ENCODE results near the gene IL18R1.

The IL18R1 gene

DNA sequence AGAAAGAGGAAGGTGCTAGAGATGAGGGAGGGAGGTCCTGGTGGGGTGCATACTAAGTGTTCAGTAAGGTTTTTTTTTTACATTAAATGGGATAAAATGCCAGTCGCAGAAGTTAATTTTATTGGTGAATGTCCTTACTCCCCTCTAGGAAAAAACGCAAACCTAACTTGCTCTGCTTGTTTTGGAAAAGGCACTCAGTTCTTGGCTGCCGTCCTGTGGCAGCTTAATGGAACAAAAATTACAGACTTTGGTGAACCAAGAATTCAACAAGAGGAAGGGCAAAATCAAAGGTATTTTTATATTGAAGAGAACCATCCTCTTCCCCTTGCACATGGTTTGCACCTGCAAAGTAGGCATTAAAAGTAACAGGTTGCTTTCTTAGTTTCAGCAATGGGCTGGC, 12.7 kb upstream of the IL18R1 start:
- no peaks in the 10 kb centered on the region for H3F3A ChIP-seq (ENCODE audit: control insufficient read depth, insufficient read depth)
- no peaks in the 10 kb centered on the region for H4K20me1 ChIP-seq (ENCODE audit: control insufficient read depth, insufficient read depth, low read depth, low read length)
- H3K9me2 ChIP-seq (replicated peaks; ENCODE audit: control insufficient read depth, low read length), result no peaks in the 10 kb centered on the region
- H3K27me3 ChIP-seq (ENCODE audit: control insufficient read depth, low read length), result no peaks in the 10 kb centered on the region
- no peaks in the 10 kb centered on the region for H3K79me2 ChIP-seq (ENCODE audit: control insufficient read depth, low read length)
- TF ChIP-seq EZH2phosphoT487 (IDR thresholded peaks at IDR 0.05; ENCODE audit: borderline replicate concordance, low read length) (no peak), CTCF (IDR thresholded peaks at IDR 0.05; ENCODE audit: low read depth, low read length, poor library complexity, severe bottlenecking) (no peak)
- H3K9me3 ChIP-seq (ENCODE audit: control insufficient read depth, insufficient read depth, low read length), result no peaks in the 10 kb centered on the region
- no peak overlapping the region for H3K27ac ChIP-seq (ENCODE audit: low read depth, low read length)
- H3K36me3 ChIP-seq (ENCODE audit: control insufficient read depth, low read length), result no peaks in the 10 kb centered on the region
- H3K4me3 ChIP-seq (ENCODE audit: low read length), result no peak overlapping the region
- H3K4me2 ChIP-seq (ENCODE audit: low read length), result no peak overlapping the region
- H3K4me1 ChIP-seq (ENCODE audit: control insufficient read depth, low read length), result no peaks in the 10 kb centered on the region

- H3K4me3 ChIP-seq (ENCODE audit: low read length), result no peak overlapping the region
- H3K27ac ChIP-seq (ENCODE audit: low read depth, low read length), result no peak overlapping the region
- no peaks in the 10 kb centered on the region for H4K20me1 ChIP-seq (ENCODE audit: control insufficient read depth, insufficient read depth, low read depth, low read length)
- H3K9me3 ChIP-seq (ENCODE audit: control insufficient read depth, insufficient read depth, low read length), result no peaks in the 10 kb centered on the region
- H3K36me3 ChIP-seq (ENCODE audit: control insufficient read depth, low read length), result no peaks in the 10 kb centered on the region
- no peaks in the 10 kb centered on the region for H3F3A ChIP-seq (ENCODE audit: control insufficient read depth, insufficient read depth)
- no peak overlapping the region for H3K4me2 ChIP-seq (ENCODE audit: low read length)
- no peaks in the 10 kb centered on the region for H3K9me2 ChIP-seq (replicated peaks; ENCODE audit: control insufficient read depth, low read length)
- H3K27me3 ChIP-seq (ENCODE audit: control insufficient read depth, low read length), result no peaks in the 10 kb centered on the region
- no peaks in the 10 kb centered on the region for H3K79me2 ChIP-seq (ENCODE audit: control insufficient read depth, low read length)
- no peak for TF ChIP-seq CTCF (IDR thresholded peaks at IDR 0.05; ENCODE audit: low read depth, low read length, poor library complexity, severe bottlenecking)
- no peak for TF ChIP-seq EZH2phosphoT487 (IDR thresholded peaks at IDR 0.05; ENCODE audit: borderline replicate concordance, low read length)
- H3K4me1 ChIP-seq (ENCODE audit: control insufficient read depth, low read length), result no peaks in the 10 kb centered on the region
Observed at GRCh38 chr2:102344397-102344796, 11.2 kb upstream of the IL18R1 start.

GRCh38 chr2:102345329-102345920, 10.2 kb upstream of the IL18R1 start:
- Histone ChIP-seq H3K27ac (ENCODE audit: low read depth, low read length) (no peak overlapping the region), H3K9me3 (ENCODE audit: control insufficient read depth, insufficient read depth, low read length) (no peaks in the 10 kb centered on the region), H4K20me1 (ENCODE audit: control insufficient read depth, insufficient read depth, low read depth, low read length) (no peaks in the 10 kb centered on the region), H3F3A (ENCODE audit: control insufficient read depth, insufficient read depth) (no peaks in the 10 kb centered on the region), H3K4me3 (ENCODE audit: low read length) (no peak overlapping the region), H3K79me2 (ENCODE audit: control insufficient read depth, low read length) (no peaks in the 10 kb centered on the region), H3K27me3 (ENCODE audit: control insufficient read depth, low read length) (no peaks in the 10 kb centered on the region), H3K9me2 (replicated peaks; ENCODE audit: control insufficient read depth, low read length) (no peaks in the 10 kb centered on the region), H3K4me1 (ENCODE audit: control insufficient read depth, low read length) (no peaks in the 10 kb centered on the region), H3K36me3 (ENCODE audit: control insufficient read depth, low read length) (no peaks in the 10 kb centered on the region), H3K4me2 (ENCODE audit: low read length) (no peak overlapping the region)
- no peak for TF ChIP-seq CTCF (IDR thresholded peaks at IDR 0.05; ENCODE audit: low read depth, low read length, poor library complexity, severe bottlenecking)
- no peak for TF ChIP-seq EZH2phosphoT487 (IDR thresholded peaks at IDR 0.05; ENCODE audit: borderline replicate concordance, low read length)
